Aorta (tissue), 5 donors: ENCODE results near the gene CHST11. TPM values are rescaled to one million over a fixed set of nuclear protein-coding genes. Genes with fewer than 3 reads are reported as not detected.

Experiments used
- ATAC-seq: fragments of 200-7000 bp; cut with Tn5 transposase; one replicate; pipeline ENCODE4 v1.9.1; 2022; ENCODE audit warnings: moderate library complexity; ENCODE audit not compliant: low FRiP score
- DNase-seq, 2 donors: peaks; one replicate each; pipeline ENCODE4 v3.0.0-alpha.2; 2020
- H3K27ac ChIP-seq, 2 donors: one replicate each; pipeline ENCODE4 v1.5.1; 2013; ENCODE audit warnings: low read length in 2 of 2, mild to moderate bottlenecking in 2 of 2, moderate library complexity in 2 of 2, control low read depth in 1 of 2, inconsistent platforms in 1 of 2, low read depth in 1 of 2
- H3K27me3 ChIP-seq, 2 donors: one replicate each; pipeline ENCODE4 v1.6.1; 2013; ENCODE audit warnings: control low read depth in 1 of 2, low read length in 1 of 2, mild to moderate bottlenecking in 1 of 2, moderate library complexity in 1 of 2; ENCODE audit not compliant: insufficient read depth in 2 of 2, control insufficient read depth in 1 of 2
- H3K36me3 ChIP-seq, 2 donors: one replicate each; pipeline ENCODE4 v1.6.1; 2013; ENCODE audit warnings: control low read depth in 1 of 2, low read length in 1 of 2, mild to moderate bottlenecking in 1 of 2; ENCODE audit not compliant: insufficient read depth in 2 of 2, control insufficient read depth in 1 of 2
- H3K4me1 ChIP-seq, 2 donors: one replicate each; pipeline ENCODE4 v1.6.1; 2013; ENCODE audit warnings: low read length in 2 of 2, control low read depth in 1 of 2, mild to moderate bottlenecking in 1 of 2, moderate library complexity in 1 of 2; ENCODE audit not compliant: insufficient read depth in 2 of 2, control insufficient read depth in 1 of 2
- H3K4me3 ChIP-seq, 2 donors: one replicate each; pipeline ENCODE4 v1.5.1; 2013; ENCODE audit warnings: low read length in 2 of 2, control low read depth in 1 of 2, mild to moderate bottlenecking in 1 of 2
- H3K9me3 ChIP-seq: one replicate; pipeline ENCODE4 v1.6.1; 2013; ENCODE audit warnings: mild to moderate bottlenecking, low read length; ENCODE audit not compliant: control insufficient read depth
- WGBS, 2 donors: extraction: QIAGEN DNeasy Blood & Tissue Kit; methylation state at CpG; one replicate each; pipeline ENCODE4 v1.1.7; 2013; 5-methylcytosine and 5-hydroxymethylcytosine counted together
- intact Hi-C, 2 donors: fragments of 100-400 bp; cut with DNase I; formaldehyde crosslinking; loops; one replicate each; pipeline versions ENCODE4 v1.14.2 to v1.15.0; 2022
- polyA plus RNA-seq, 2 donors: library from polyadenylated mRNA; stranded (reverse); fragments of 200-250 nt; gene quantifications; one replicate each; pipeline ENCODE4 v1.2.3, GENCODE V29; 2013
- total RNA-seq, 2 donors: library from RNA; stranded (reverse); fragmentation: NEBNext Ultra II Directional; extraction: Animal tissue kit (Norgen Biotek cat#: 25700); gene quantifications; one replicate each; pipeline ENCODE4 v1.2.1, GENCODE V29; 2021
- donor health status: healthy with polysubstance abuse.
- donor health status: Bipolar disorder and iron deficiency.
- donor health status: DM: no; HTN: no; CAD: no.
- donor health status: DM: no; HTN: no; CAD: no.
- donor health status: DM: yes; HTN: yes; CAD: no.

Gene CHST11
- total and polyA plus RNA-seq, 4 donors, result 2.1 to 31.0 (median 15.7) TPM

GRCh38 chr12:104468371-104468770 lies 11.6 kb downstream of the CHST11 start:
- DNase-seq (no peak), ATAC-seq (no peak)
- Histone ChIP-seq H3K27ac (no peak overlapping the region), H3K27me3 (no peaks in the 10 kb centered on the region), H3K4me3 (no peak overlapping the region), H3K9me3 (no peaks in the 10 kb centered on the region), H3K36me3 (no peaks in the 10 kb centered on the region), H3K4me1 (peaks cover 2 to 4% of the 10 kb centered on the region in 2 donors)
- intact Hi-C loops, result no loop called here
- WGBS, 2 donors, result 91 to 92% methylated on average over 5 of the region's 5 CpGs

- H3K4me1 ChIP-seq, result peaks cover 2 to 4% of the 10 kb centered on the region in 2 donors
- no peak overlapping the region for H3K27ac ChIP-seq
- no peak overlapping the region for H3K4me3 ChIP-seq
- WGBS, 2 donors, result 83% methylated on average over 4 of the region's 4 CpGs
- DNase-seq (no peak), ATAC-seq (no peak)
- no peaks in the 10 kb centered on the region for H3K27me3 ChIP-seq
- intact Hi-C loops, result no loop called here
- H3K9me3 ChIP-seq, result no peaks in the 10 kb centered on the region
- H3K36me3 ChIP-seq, result no peaks in the 10 kb centered on the region
Measured at GRCh38 chr12:104469066-104469465, 12.3 kb downstream of the CHST11 start.

GRCh38 chr12:104469523-104469922 lies 12.8 kb downstream of the CHST11 start:
- WGBS, 2 donors, result 90 to 99% methylated on average over 1 of the region's 1 CpG
- no peaks in the 10 kb centered on the region for H3K27me3 ChIP-seq
- no peak overlapping the region for H3K27ac ChIP-seq
- no peak overlapping the region for H3K4me3 ChIP-seq
- DNase-seq (no peak), ATAC-seq (no peak)
- intact Hi-C loops, result no loop called here
- no peaks in the 10 kb centered on the region for H3K9me3 ChIP-seq
- no peaks in the 10 kb centered on the region for H3K36me3 ChIP-seq
- H3K4me1 ChIP-seq, result peaks cover 2 to 4% of the 10 kb centered on the region in 2 donors

GRCh38 chr12:104470521-104470920 lies 13.8 kb downstream of the CHST11 start:
- ATAC-seq, result no peak
- no peak overlapping the region for H3K4me3 ChIP-seq
- peaks cover 2 to 4% of the 10 kb centered on the region in 2 donors for H3K4me1 ChIP-seq
- WGBS, 2 donors, result 89 to 95% methylated on average over 1 of the region's 1 CpG
- no peak for DNase-seq
- intact Hi-C loops, result no loop called here
- H3K27me3 ChIP-seq, result no peaks in the 10 kb centered on the region
- H3K9me3 ChIP-seq, result no peaks in the 10 kb centered on the region
- H3K36me3 ChIP-seq, result no peaks in the 10 kb centered on the region
- no peak overlapping the region for H3K27ac ChIP-seq

GRCh38 chr12:104471336-104471735 lies 14.6 kb downstream of the CHST11 start:
- H3K36me3 ChIP-seq, result no peaks in the 10 kb centered on the region
- no peaks in the 10 kb centered on the region for H3K9me3 ChIP-seq
- no peak for DNase-seq
- peaks cover 2 to 4% of the 10 kb centered on the region in 2 donors for H3K4me1 ChIP-seq
- 90% methylated on average over 3 of the region's 3 CpGs for WGBS, 2 donors
- intact Hi-C loops, result no loop called here
- no peaks in the 10 kb centered on the region for H3K27me3 ChIP-seq
- H3K4me3 ChIP-seq, result no peak overlapping the region
- no peak for ATAC-seq
- no peak overlapping the region for H3K27ac ChIP-seq

- ATAC-seq, result no peak
Measured at GRCh38 chr12:104472748-104473147, 16.0 kb downstream of the CHST11 start.

GRCh38 chr12:104473374-104473983 lies 16.7 kb downstream of the CHST11 start:
- Histone ChIP-seq H3K9me3 (no peaks in the 10 kb centered on the region), H3K36me3 (no peaks in the 10 kb centered on the region), H3K27ac (no peak overlapping the region), H3K4me3 (no peak overlapping the region), H3K27me3 (no peaks in the 10 kb centered on the region), H3K4me1 (peaks cover 0 to 4% of the 10 kb centered on the region in 2 donors)
- 81 to 84% methylated on average over 10 of the region's 10 CpGs for WGBS, 2 donors
- intact Hi-C loops, result no loop called here
- DNase-seq (no peak), ATAC-seq (no peak)

More at GRCh38 chr12:104472748-104473147, 16.0 kb downstream of the CHST11 start:
- Histone ChIP-seq H3K27ac (no peak overlapping the region), H3K9me3 (no peaks in the 10 kb centered on the region), H3K4me1 (peaks cover 0 to 4% of the 10 kb centered on the region in 2 donors), H3K4me3 (no peak overlapping the region), H3K27me3 (no peaks in the 10 kb centered on the region), H3K36me3 (no peaks in the 10 kb centered on the region)
- no peak for DNase-seq
- intact Hi-C loops, result no loop called here
- 87 to 90% methylated on average over 4 of the region's 4 CpGs for WGBS, 2 donors

GRCh38 chr12:104475271-104475670 lies 18.5 kb downstream of the CHST11 start:
- Histone ChIP-seq H3K4me3 (no peak overlapping the region), H3K27me3 (no peaks in the 10 kb centered on the region), H3K9me3 (no peaks in the 10 kb centered on the region), H3K36me3 (no peaks in the 10 kb centered on the region), H3K27ac (no peak overlapping the region), H3K4me1 (peaks cover 0 to 2% of the 10 kb centered on the region in 2 donors)
- 80 to 89% methylated on average over 1 of the region's 1 CpG for WGBS, 2 donors
- intact Hi-C loops, result no loop called here
- ATAC-seq, result no peak
- DNase-seq, result no peak

GRCh38 chr12:104477510-104478390 lies 21.0 kb downstream of the CHST11 start:
- H3K27me3 ChIP-seq, result no peaks in the 10 kb centered on the region
- no peak for DNase-seq
- no peaks in the 10 kb centered on the region for H3K9me3 ChIP-seq
- no peak overlapping the region for H3K4me3 ChIP-seq
- H3K36me3 ChIP-seq, result no peaks in the 10 kb centered on the region
- no peak for ATAC-seq
- H3K4me1 ChIP-seq, result no peaks in the 10 kb centered on the region
- intact Hi-C loops, result no loop called here
- no peak overlapping the region for H3K27ac ChIP-seq
- WGBS, 2 donors, result 90 to 92% methylated on average over 6 of the region's 6 CpGs
